Thoracic aorta (tissue), 2 donors: ENCODE measurements around the gene FBXO3. TPM values are rescaled to one million over a fixed set of nuclear protein-coding genes. Genes with fewer than 3 reads are reported as not detected.
"Not testable (repeated sequence)": the region's sequence is repeated elsewhere in the genome, so short reads cannot be mapped to it uniquely, and the experiment has no call there.

Experiments
- ATAC-seq: fragments of 150-250 bp; one replicate; pipeline ENCODE4 v1.8.0; 2017; ENCODE audit warnings: low read depth; ENCODE audit not compliant: insufficient number of reproducible peaks, low FRiP score
- DNase-seq: peaks from one replicate; pipeline ENCODE4 v3.0.0-alpha.2; 2020; ENCODE audit warnings: low spot score
- H3K27ac ChIP-seq, 2 donors: fragments of 200-600 bp; sonication (generic); 1 replicate in 1 of 2; 2 replicates in 1 of 2; pipeline ENCODE4 v1.5.1; 2016; ENCODE audit warnings: mild to moderate bottlenecking in 2 of 2, moderate library complexity in 2 of 2
- H3K27me3 ChIP-seq: fragments of 200-600 bp; sonication (generic); replicated peaks from 2 replicates; pipeline ENCODE4 v1.6.0; 2016; ENCODE audit warnings: mild to moderate bottlenecking; ENCODE audit not compliant: insufficient read depth
- H3K36me3 ChIP-seq: fragments of 200-600 bp; sonication (generic); one replicate; pipeline ENCODE4 v1.5.1; 2016
- H3K4me1 ChIP-seq, 2 donors: fragments of 200-600 bp; sonication (generic); 1 replicate in 1 of 2; 2 replicates in 1 of 2; pipeline versions ENCODE4 v1.5.1 to v1.6.0; 2016; ENCODE audit warnings: low read depth in 2 of 2, mild to moderate bottlenecking in 1 of 2; ENCODE audit not compliant: control insufficient read depth in 1 of 2
- H3K4me3 ChIP-seq: fragments of 200-600 bp; sonication (generic); 2 replicates; pipeline ENCODE4 v1.5.1; 2016; ENCODE audit warnings: mild to moderate bottlenecking
- H3K9me3 ChIP-seq: fragments of 200-600 bp; sonication (generic); 2 replicates; pipeline ENCODE4 v1.5.1; 2016
- CTCF ChIP-seq: fragments of 200-600 bp; sonication (generic); IDR thresholded peaks from one replicate; pipeline ENCODE4 v1.5.1; 2019; ENCODE audit warnings: antibody characterized with exemption
- total RNA-seq, 2 donors: library from RNA; depleted of rRNA; stranded (reverse); fragments of >200 nt; gene quantifications; one replicate each; pipeline versions ENCODE4 v1.1.0 to v1.2.3, GENCODE V29; 2016

The FBXO3 gene
- total RNA-seq, 2 donors from 2014 or later: 35.1 to 73.8 TPM

DNA sequence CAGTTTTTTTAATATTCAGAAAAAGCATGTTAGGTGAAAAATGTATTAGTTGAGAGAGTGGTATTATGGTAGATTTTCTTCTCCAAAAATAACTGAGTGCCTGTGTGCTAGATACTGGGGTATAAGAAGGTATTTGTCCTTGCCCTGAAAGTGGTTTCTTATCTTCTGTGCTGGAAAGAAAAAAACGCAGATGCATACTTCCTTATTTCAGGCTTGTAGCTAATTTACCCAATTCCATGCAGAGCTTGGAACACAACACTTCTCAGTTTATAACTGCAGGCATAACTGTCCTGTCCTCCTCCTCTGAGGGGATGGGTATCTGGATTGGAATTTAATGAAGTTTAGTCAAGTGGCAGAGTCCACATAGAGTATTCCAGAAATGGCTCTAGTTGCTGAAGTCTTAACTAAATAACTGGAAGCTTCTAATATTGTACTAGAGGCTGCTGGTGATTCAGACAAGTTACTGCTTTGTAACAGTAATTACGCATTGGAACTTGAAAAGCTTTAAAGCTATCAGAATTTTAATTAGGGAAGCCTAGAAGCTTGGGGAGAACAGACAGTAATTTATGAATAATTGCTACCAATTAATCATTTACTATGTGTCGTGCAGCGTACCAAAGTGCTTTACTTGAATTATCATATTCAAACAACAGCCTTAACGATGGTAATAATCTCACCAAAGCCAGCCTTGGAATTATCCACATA lies 61.0 kb downstream of the FBXO3 start:
- Histone ChIP-seq H3K4me3 (no peak overlapping the region), H3K4me1 (no peaks in the 10 kb centered on the region), H3K36me3 (peaks cover 40% of the 10 kb centered on the region), H3K27ac (no peak overlapping the region), H3K9me3 (no peaks in the 10 kb centered on the region), H3K27me3 (no peaks in the 10 kb centered on the region)
- TF ChIP-seq CTCF: no peak
- DNase-seq (no peak), ATAC-seq (no peak)

GRCh38 chr11:33712436-33712835 lies 61.9 kb downstream of the FBXO3 start:
- Histone ChIP-seq H3K4me3 (no peak overlapping the region), H3K4me1 (no peaks in the 10 kb centered on the region), H3K9me3 (no peaks in the 10 kb centered on the region), H3K36me3 (peaks cover 36% of the 10 kb centered on the region), H3K27ac (no peak overlapping the region), H3K27me3 (no peaks in the 10 kb centered on the region)
- DNase-seq (no peak), ATAC-seq (no peak)
- TF ChIP-seq CTCF: no peak

DNA sequence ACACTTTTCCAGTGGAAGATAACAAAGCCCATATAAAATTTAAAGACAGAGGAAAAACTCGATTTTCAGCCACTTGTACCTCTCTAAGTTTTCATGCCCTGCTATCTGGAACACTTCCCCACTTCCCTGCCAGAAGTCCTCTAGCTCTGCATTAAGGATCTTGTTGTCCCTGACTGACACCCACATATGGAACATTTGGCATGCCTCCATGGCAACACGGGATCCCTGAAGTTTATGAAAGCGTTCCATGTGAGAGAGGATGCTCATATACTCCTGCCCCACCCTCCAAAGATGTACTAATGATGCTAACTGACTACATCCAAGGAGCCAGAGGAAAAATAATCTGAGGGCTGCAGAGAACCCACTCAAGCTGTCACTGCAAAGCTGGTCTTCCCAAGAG lies 64.9 kb downstream of the FBXO3 start:
- no peak for TF ChIP-seq CTCF

GRCh38 chr11:33708985-33709384 lies 65.3 kb downstream of the FBXO3 start:
- DNase-seq: no peak
- no peak for ATAC-seq
- no peak for TF ChIP-seq CTCF
- Histone ChIP-seq H3K4me1 (peaks cover 2 to 4% of the 10 kb centered on the region in 2 donors), H3K4me3 (no peak overlapping the region), H3K27me3 (no peaks in the 10 kb centered on the region), H3K9me3 (no peaks in the 10 kb centered on the region), H3K36me3 (peaks cover 36% of the 10 kb centered on the region), H3K27ac (no peak overlapping the region)

More for the DNA sequence above, 64.9 kb downstream of the FBXO3 start:
- no peak overlapping the region for H3K27ac ChIP-seq
- peaks cover 40% of the 10 kb centered on the region for H3K36me3 ChIP-seq
- H3K4me1 ChIP-seq: no peaks in the 10 kb centered on the region
- no peak for DNase-seq
- no peaks in the 10 kb centered on the region for H3K27me3 ChIP-seq
- H3K9me3 ChIP-seq: no peaks in the 10 kb centered on the region
- ATAC-seq: no peak
- H3K4me3 ChIP-seq: no peak overlapping the region

DNA sequence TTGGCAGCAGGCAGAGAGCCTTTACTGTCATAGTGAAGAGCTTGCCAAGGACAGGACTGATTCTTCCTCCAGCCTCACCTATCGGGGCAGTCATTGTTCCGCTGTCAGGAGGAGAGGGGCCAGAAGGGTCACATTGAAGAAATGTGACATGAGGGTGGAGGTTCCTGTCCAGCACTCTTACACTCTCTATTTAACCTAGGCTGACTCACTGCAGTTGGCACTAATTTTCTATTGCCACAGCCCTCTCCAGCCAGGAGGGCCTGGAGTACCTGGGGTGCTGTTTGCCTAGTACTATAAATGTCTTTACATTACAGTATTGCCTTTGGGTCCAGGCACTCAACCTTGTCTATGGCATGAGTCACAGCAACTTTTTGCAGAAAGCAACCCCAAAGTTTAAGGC lies 66.5 kb downstream of the FBXO3 start:
- not testable (repeated sequence) for ATAC-seq
- Histone ChIP-seq H3K36me3 (peaks cover 29% of the 10 kb centered on the region), H3K4me1 (peaks cover 7 to 11% of the 10 kb centered on the region in 2 donors)

DNA sequence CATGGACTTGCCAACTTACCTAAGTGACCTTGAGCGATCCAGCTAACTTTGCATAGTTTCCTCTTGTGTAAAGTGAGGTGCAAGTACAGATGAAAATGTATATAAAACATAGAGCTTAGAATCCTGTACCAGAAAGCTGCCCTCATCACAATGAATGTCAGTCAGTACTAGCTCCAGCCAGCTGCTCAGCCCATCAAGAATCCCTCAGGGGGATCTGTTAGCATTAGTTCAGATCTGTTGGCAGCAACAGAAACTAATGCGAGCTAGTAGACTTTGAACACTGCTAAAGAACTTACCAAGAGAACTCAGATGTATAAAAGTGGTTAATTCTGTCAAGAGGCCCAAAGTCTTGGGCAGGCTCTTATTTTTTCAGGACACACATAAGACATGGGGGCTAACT lies 67.4 kb downstream of the FBXO3 start:
- DNase-seq (no peak), ATAC-seq (no peak)
- Histone ChIP-seq H3K36me3 (peaks cover 29% of the 10 kb centered on the region), H3K4me3 (no peak overlapping the region), H3K9me3 (no peaks in the 10 kb centered on the region), H3K27me3 (no peaks in the 10 kb centered on the region), H3K4me1 (peaks cover 7 to 13% of the 10 kb centered on the region in 2 donors), H3K27ac (no peak overlapping the region)
- TF ChIP-seq CTCF: no peak

More for the DNA sequence above, 66.5 kb downstream of the FBXO3 start:
- H3K27me3 ChIP-seq, H3K4me3 ChIP-seq, H3K27ac ChIP-seq, DNase-seq, H3K9me3 ChIP-seq: not testable (repeated sequence)
